ENCODE data around the gene DIO3. TPM values are rescaled to one million over a fixed set of nuclear protein-coding genes. Genes with fewer than 3 reads are reported as not detected.

DIO3 gene
- total RNA-seq (2021; ENCODE audit: unreplicated experiment): 4.4 TPM
- 19.2 TPM for polyA plus RNA-seq (2012; ENCODE audit: insufficient read length)
- percentile 23 among the genes with signal in this experiment for Bru-seq, nascent RNA
- BruChase-seq, experiment 1, labeled RNA remaining after a 2-hour chase: percentile 44 among the genes with signal in this experiment
- percentile 56 among the genes with signal in this experiment for BruChase-seq, experiment 2, labeled RNA remaining after a 6-hour chase
- long read RNA-seq, transcript DIO3-201 (1 exons, 2,102 nt): major isoform, 9 of 9 reads
- long read RNA-seq, partial matches to known transcripts: 0 of 9 reads
- long read RNA-seq, other reads (novel, unspliced or antisense): 0 of 9 reads

DNA sequence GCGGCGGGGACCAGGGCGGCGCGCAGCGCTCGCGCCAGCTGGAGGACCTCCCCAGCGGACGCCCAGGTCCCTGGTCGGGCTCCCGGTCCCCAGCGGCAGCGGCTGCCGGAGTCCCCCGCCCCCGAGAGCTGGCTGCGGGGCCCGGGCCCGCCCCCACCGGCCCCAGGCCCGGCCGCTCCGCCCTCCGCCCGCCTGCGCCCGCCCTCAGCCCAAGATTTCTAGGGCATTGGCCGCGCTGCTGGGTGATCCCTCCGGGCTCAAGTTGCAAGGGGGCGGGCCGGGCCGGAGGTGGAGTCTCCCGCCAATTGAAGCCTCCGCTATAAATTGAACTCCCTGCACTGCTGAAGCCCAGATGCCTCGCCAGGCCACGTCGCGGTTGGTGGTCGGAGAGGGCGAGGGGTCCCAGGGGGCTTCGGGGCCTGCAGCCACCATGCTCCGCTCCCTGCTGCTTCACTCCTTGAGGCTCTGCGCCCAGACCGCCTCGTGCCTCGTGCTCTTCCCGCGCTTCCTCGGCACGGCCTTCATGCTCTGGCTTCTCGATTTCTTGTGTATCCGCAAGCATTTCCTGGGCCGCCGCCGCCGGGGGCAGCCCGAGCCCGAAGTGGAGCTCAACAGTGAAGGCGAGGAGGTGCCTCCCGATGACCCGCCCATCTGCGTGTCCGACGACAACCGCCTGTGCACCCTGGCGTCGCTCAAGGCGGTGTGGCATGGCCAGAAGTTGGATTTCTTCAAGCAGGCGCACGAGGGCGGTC, at the start of gene DIO3:
Gene DIO3 (plus strand): TSS at position 351 of the 752 bp plus-strand sequence.
- peak within 1 kb of the TSS; percentile 47 to 67; a peak in 3 of 4 replicates for H3K4me3 ChIP-seq (ENCODE audit: low read depth in 2 of 2, low read length in 2 of 2)

DNA sequence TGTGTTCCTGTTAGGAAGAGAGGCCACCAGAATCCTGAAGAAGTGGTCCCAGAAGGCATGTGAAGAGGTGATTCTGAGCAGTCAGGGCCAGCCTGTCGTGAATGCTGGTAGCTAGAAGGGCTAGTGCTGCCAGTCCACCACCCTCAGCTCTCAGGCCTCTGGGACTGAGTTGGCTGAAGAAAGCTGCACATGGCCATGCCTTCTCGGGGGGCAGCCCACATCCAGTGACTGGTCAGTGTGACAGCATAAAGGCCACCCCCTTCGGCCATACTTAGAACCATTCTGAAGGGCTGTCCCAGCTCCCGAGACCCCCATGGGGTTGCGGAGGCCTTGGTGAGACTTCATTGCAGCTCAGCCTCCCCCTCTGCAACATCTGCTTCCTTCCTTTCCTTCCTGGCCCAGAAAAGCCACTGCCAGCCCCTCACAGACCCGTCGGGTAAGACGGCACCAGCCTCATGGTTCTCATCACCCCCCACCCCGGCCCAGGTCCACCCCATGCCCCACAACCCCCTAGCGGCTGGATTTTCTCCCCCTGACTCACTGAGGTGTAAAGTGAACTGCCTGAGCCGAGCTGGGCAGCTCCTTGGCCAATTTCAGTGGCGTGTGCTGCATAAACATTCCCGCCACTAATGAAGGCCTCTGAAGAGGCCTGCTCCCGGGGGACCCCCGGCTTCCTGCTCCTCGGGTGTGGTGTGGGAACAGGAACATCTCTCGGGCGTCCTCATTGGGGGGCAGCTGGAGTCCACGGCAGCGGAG, 49.5 kb upstream of the DIO3 start:
- CTCF ChIA-PET: no interaction called here
- no peaks in the 10 kb centered on the region for H3K4me1 ChIP-seq (ENCODE audit: control insufficient read depth, insufficient read depth, low read length)
- no TSS peak for BruUV-seq (replicated peaks)
- POLR2A ChIA-PET: interaction anchor here (0.6 kb wide), 1 partner anchor 56 kb away, joined by 5 read pairs; no protein-coding TSS in a partner anchor
- no peaks in the 10 kb centered on the region for H3K36me3 ChIP-seq (ENCODE audit: control insufficient read depth, insufficient read depth, low read length)
- TF ChIP-seq POLR2AphosphoS5 (IDR thresholded peaks at IDR 0.05; ENCODE audit: low read depth, low read length): no peak
- TF ChIP-seq TCF7L2 (IDR thresholded peaks at IDR 0.05; ENCODE audit: low read depth, low read length): no peak
- TF ChIP-seq, protein P1, sequence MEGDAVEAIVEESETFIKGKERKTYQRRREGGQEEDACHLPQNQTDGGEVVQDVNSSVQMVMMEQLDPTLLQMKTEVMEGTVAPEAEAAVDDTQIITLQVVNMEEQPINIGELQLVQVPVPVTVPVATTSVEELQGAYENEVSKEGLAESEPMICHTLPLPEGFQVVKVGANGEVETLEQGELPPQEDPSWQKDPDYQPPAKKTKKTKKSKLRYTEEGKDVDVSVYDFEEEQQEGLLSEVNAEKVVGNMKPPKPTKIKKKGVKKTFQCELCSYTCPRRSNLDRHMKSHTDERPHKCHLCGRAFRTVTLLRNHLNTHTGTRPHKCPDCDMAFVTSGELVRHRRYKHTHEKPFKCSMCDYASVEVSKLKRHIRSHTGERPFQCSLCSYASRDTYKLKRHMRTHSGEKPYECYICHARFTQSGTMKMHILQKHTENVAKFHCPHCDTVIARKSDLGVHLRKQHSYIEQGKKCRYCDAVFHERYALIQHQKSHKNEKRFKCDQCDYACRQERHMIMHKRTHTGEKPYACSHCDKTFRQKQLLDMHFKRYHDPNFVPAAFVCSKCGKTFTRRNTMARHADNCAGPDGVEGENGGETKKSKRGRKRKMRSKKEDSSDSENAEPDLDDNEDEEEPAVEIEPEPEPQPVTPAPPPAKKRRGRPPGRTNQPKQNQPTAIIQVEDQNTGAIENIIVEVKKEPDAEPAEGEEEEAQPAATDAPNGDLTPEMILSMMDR (IDR thresholded peaks at IDR 0.05): no peak
- TF ChIP-seq SIN3A (IDR thresholded peaks at IDR 0.05; ENCODE audit: borderline replicate concordance, insufficient read depth, low read depth, low read length): no peak
- TF ChIP-seq, protein P2, sequence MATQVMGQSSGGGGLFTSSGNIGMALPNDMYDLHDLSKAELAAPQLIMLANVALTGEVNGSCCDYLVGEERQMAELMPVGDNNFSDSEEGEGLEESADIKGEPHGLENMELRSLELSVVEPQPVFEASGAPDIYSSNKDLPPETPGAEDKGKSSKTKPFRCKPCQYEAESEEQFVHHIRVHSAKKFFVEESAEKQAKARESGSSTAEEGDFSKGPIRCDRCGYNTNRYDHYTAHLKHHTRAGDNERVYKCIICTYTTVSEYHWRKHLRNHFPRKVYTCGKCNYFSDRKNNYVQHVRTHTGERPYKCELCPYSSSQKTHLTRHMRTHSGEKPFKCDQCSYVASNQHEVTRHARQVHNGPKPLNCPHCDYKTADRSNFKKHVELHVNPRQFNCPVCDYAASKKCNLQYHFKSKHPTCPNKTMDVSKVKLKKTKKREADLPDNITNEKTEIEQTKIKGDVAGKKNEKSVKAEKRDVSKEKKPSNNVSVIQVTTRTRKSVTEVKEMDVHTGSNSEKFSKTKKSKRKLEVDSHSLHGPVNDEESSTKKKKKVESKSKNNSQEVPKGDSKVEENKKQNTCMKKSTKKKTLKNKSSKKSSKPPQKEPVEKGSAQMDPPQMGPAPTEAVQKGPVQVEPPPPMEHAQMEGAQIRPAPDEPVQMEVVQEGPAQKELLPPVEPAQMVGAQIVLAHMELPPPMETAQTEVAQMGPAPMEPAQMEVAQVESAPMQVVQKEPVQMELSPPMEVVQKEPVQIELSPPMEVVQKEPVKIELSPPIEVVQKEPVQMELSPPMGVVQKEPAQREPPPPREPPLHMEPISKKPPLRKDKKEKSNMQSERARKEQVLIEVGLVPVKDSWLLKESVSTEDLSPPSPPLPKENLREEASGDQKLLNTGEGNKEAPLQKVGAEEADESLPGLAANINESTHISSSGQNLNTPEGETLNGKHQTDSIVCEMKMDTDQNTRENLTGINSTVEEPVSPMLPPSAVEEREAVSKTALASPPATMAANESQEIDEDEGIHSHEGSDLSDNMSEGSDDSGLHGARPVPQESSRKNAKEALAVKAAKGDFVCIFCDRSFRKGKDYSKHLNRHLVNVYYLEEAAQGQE (IDR thresholded peaks at IDR 0.05; ENCODE audit: insufficient read depth in 1 of 2, low read depth in 2 of 2, low read length in 1 of 2): no peak
- H3K27ac ChIP-seq (ENCODE audit: low read length): no peak overlapping the region
- no peak for ATAC-seq
- no peak overlapping the region for H3K4me3 ChIP-seq (ENCODE audit: low read depth in 2 of 2, low read length in 2 of 2)
- intact Hi-C loops (cut with micrococcal nuclease; ENCODE audit: unreplicated experiment): no loop called here
- H3K9me3 ChIP-seq (ENCODE audit: control insufficient read depth, insufficient read depth, low read depth, low read length): no peaks in the 10 kb centered on the region
- in situ Hi-C loops (cut with HindIII; ENCODE audit: low pct_unique_long_range_greater_than_20kb, low sequenced_read_pairs): no loop called here
- no peak for DNase-seq (ENCODE audit: low read depth, low spot score)
- no peaks in the 10 kb centered on the region for H3K27me3 ChIP-seq (ENCODE audit: control insufficient read depth, insufficient read depth, low read length)

More for the DNA sequence above, at the start of gene DIO3:
- CTCF ChIA-PET: no interaction called here
- Histone ChIP-seq H3K9me3 (ENCODE audit: control insufficient read depth, insufficient read depth, low read depth, low read length) (no peaks in the 10 kb centered on the region), H3K36me3 (ENCODE audit: control insufficient read depth, insufficient read depth, low read length) (no peaks in the 10 kb centered on the region), H3K27ac (ENCODE audit: low read length) (no peak within 1 kb of the TSS), H3K27me3 (ENCODE audit: control insufficient read depth, insufficient read depth, low read length) (no peaks in the 10 kb centered on the region), H3K4me1 (ENCODE audit: control insufficient read depth, insufficient read depth, low read length) (no peaks in the 10 kb centered on the region)
- in situ Hi-C loops (cut with HindIII; ENCODE audit: low pct_unique_long_range_greater_than_20kb, low sequenced_read_pairs): no loop called here
- no peak for TF ChIP-seq SIN3A (IDR thresholded peaks at IDR 0.05; ENCODE audit: borderline replicate concordance, insufficient read depth, low read depth, low read length)
- POLR2A ChIA-PET: no interaction called here
- no peak for DNase-seq (ENCODE audit: low read depth, low spot score)
- BruUV-seq (replicated peaks): no TSS peak
- intact Hi-C loops (cut with micrococcal nuclease; ENCODE audit: unreplicated experiment): no loop called here
- ATAC-seq: no peak
